ENCODE measurements around the gene CCDC71. TPM values are rescaled to one million over a fixed set of nuclear protein-coding genes. Genes with fewer than 3 reads are reported as not detected.

The CCDC71 gene
- total and polyA plus RNA-seq, 9 of the 15 experiments (the other 6 are each of a cell fraction or from before 2014, with no cell fraction given), result 0.13 to 19.3 (median 14.3) TPM

DNA sequence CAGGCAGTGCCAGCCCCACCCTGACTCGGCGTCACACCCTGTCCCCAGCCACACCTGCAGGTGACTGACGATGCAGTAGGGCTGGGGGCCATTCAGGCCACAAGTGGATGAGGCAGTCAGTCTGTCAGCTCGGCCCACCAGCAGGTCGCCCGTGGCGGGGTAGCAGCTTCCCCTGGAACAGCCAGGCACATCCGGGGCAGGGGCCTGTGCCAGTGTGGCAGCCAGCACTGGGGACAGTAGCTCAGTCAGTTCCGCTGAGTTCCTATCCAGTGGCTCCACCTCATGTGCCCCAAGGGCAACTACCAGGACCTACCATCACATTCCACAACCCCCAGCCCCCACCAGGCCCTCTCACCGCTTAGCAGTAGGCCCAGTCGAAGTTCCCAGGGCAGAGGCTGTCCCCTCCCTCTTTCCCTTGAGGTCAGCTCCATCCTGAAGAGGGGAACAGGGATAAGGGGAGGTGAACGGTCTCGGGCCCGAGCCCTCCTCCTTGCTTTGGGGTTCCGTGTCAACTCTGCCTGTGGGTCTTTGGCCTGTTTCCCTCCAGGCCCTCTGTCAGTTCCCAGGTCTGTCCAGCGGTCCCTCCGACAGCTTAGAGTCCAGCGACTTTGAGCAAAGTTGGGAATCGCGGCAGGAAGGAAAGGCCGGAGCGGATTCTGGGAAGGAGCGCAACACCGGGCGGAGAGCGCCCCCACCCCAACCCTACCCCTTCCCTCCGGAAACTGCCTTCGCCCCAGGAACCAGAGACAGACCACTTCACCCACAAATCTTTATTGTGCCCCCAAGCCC lies 33.5 kb downstream of the CCDC71 start, which contains the start of gene LAMB2 (continued):
- TF ChIP-seq, protein P1, sequence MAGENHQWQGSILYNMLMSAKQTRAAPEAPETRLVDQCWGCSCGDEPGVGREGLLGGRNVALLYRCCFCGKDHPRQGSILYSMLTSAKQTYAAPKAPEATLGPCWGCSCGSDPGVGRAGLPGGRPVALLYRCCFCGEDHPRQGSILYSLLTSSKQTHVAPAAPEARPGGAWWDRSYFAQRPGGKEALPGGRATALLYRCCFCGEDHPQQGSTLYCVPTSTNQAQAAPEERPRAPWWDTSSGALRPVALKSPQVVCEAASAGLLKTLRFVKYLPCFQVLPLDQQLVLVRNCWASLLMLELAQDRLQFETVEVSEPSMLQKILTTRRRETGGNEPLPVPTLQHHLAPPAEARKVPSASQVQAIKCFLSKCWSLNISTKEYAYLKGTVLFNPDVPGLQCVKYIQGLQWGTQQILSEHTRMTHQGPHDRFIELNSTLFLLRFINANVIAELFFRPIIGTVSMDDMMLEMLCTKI (IDR thresholded peaks at IDR 0.05; ENCODE audit: partially characterized antibody), result no peak
- TF ChIP-seq LEF1 (IDR thresholded peaks at IDR 0.05) (no peak), CREB3L1 (IDR thresholded peaks at IDR 0.05; ENCODE audit: borderline replicate concordance, low read depth) (no peak), KAT2B (IDR thresholded peaks at IDR 0.05; ENCODE audit: low read depth, low read length) (no peak), SP1 (CRISPR knock-in tag; IDR thresholded peaks at IDR 0.05) (no peak), YY1 (IDR thresholded peaks at IDR 0.05; ENCODE audit: borderline replicate concordance in 1 of 3, control insufficient read depth in 1 of 3, extremely low read depth in 1 of 3, insufficient read depth in 3 of 3, insufficient read length in 1 of 3, insufficient replicate concordance in 2 of 3, low read depth in 1 of 3, low read length in 2 of 3) (peak in 1 of 3 experiments; percentile 10), HIVEP1 (CRISPR knock-in tag; IDR thresholded peaks at IDR 0.05) (no peak), NEUROD1 (IDR thresholded peaks at IDR 0.05; ENCODE audit: borderline replicate concordance, low read depth, low read length, partially characterized antibody) (peak; percentile 87), FOXO4 (CRISPR knock-in tag; IDR thresholded peaks at IDR 0.05) (no peak), TRIM28 (IDR thresholded peaks at IDR 0.05) (no peak), ZNF175 (CRISPR knock-in tag; IDR thresholded peaks at IDR 0.05; ENCODE audit: low read depth) (0 out of 2 replicates have a peak, but pooled peaks have one; percentile 25), ZNF277 (CRISPR knock-in tag; IDR thresholded peaks at IDR 0.05; ENCODE audit: borderline replicate concordance) (no peak), POLR3G (IDR thresholded peaks at IDR 0.05; ENCODE audit: extremely low read depth, insufficient read length, insufficient replicate concordance) (no peak), BRF2 (IDR thresholded peaks at IDR 0.05; ENCODE audit: borderline replicate concordance, insufficient read depth, insufficient read length) (no peak), CREM (IDR thresholded peaks at IDR 0.05; ENCODE audit: low read depth) (peak; percentile 45; the same call in 1 of the 2 replicates), BCL6 (CRISPR knock-in tag; IDR thresholded peaks at IDR 0.05) (no peak), PCBP2 (IDR thresholded peaks at IDR 0.05; ENCODE audit: low read depth, low read length, poor library complexity, severe bottlenecking) (no peak)
